ENCODE data around the gene BEX1.
"Not testable (repeated sequence)": the region's sequence is repeated elsewhere in the genome, so short reads cannot be mapped to it uniquely, and the experiment has no call there.

Gene BEX1

GRCh38 chrX:103063918-103064434, at the start of gene BEX1:
Gene BEX1, minus strand, starts transcription at chrX:103064171. Its CDS starts 897 bp downstream, at chrX:103063274.
- Mint-ChIP-seq H3K36me3 (no peaks in the 10 kb centered on the region), H3K27me3 (peaks cover 18 to 28% of the 10 kb centered on the region in 2 donors), H3K9me3 (no peaks in the 10 kb centered on the region), H3K27ac (no peak within 1 kb of the TSS), H3K4me3 (peak within 1 kb of the TSS; percentile 10 to 62), H3K4me1 (peaks cover 2 to 14% of the 10 kb centered on the region in 2 donors)
- ATAC-seq (replicated peaks) (peak; percentile 43 to 46), DNase-seq (no peak)

GRCh38 chrX:103109497-103109896, 45.5 kb upstream of the BEX1 start:
- not testable (repeated sequence) for H3K36me3 Mint-ChIP-seq; H3K27me3 Mint-ChIP-seq; DNase-seq; H3K4me1 Mint-ChIP-seq; H3K9me3 Mint-ChIP-seq; ATAC-seq (replicated peaks); H3K27ac Mint-ChIP-seq; H3K4me3 Mint-ChIP-seq

- Mint-ChIP-seq H3K4me1 (no peaks in the 10 kb centered on the region), H3K27me3 (no peaks in the 10 kb centered on the region), H3K4me3 (no peak overlapping the region), H3K27ac (no peak overlapping the region), H3K9me3 (peaks cover 5 to 6% of the 10 kb centered on the region in 2 donors), H3K36me3 (no peaks in the 10 kb centered on the region)
- no peak for ATAC-seq (replicated peaks)
- no peak for DNase-seq
Observed at GRCh38 chrX:103107836-103108235, 43.9 kb upstream of the BEX1 start.

GRCh38 chrX:103107227-103107737, 43.3 kb upstream of the BEX1 start:
- not testable (repeated sequence) for H3K4me3 Mint-ChIP-seq; DNase-seq; H3K27ac Mint-ChIP-seq; H3K4me1 Mint-ChIP-seq; H3K27me3 Mint-ChIP-seq; ATAC-seq (replicated peaks); H3K36me3 Mint-ChIP-seq; H3K9me3 Mint-ChIP-seq

GRCh38 chrX:103104370-103104769, 40.4 kb upstream of the BEX1 start:
- H3K4me3 Mint-ChIP-seq; H3K36me3 Mint-ChIP-seq; ATAC-seq (replicated peaks); H3K9me3 Mint-ChIP-seq; H3K27ac Mint-ChIP-seq; H3K27me3 Mint-ChIP-seq; H3K4me1 Mint-ChIP-seq; DNase-seq: not testable (repeated sequence)

- H3K4me1 Mint-ChIP-seq; H3K27me3 Mint-ChIP-seq; ATAC-seq (replicated peaks); H3K9me3 Mint-ChIP-seq; H3K4me3 Mint-ChIP-seq; H3K36me3 Mint-ChIP-seq; H3K27ac Mint-ChIP-seq; DNase-seq: not testable (repeated sequence)
Observed at GRCh38 chrX:103103866-103104265, 39.9 kb upstream of the BEX1 start.

GRCh38 chrX:103101299-103102042, 37.5 kb upstream of the BEX1 start:
- DNase-seq (no peak), ATAC-seq (replicated peaks) (no peak)
- H3K27ac Mint-ChIP-seq, result no peak overlapping the region
- no peaks in the 10 kb centered on the region for H3K27me3 Mint-ChIP-seq
- no peak overlapping the region for H3K4me3 Mint-ChIP-seq
- no peaks in the 10 kb centered on the region for H3K36me3 Mint-ChIP-seq
- no peaks in the 10 kb centered on the region for H3K9me3 Mint-ChIP-seq
- H3K4me1 Mint-ChIP-seq, result peaks cover 0 to 2% of the 10 kb centered on the region in 2 donors

GRCh38 chrX:103100484-103100883, 36.5 kb upstream of the BEX1 start:
- Mint-ChIP-seq H3K4me1 (peaks cover 0 to 2% of the 10 kb centered on the region in 2 donors), H3K27me3 (no peaks in the 10 kb centered on the region), H3K36me3 (no peaks in the 10 kb centered on the region), H3K4me3 (no peak overlapping the region), H3K27ac (no peak overlapping the region), H3K9me3 (no peaks in the 10 kb centered on the region)
- DNase-seq, result no peak
- ATAC-seq (replicated peaks), result no peak

GRCh38 chrX:103099691-103100090, 35.7 kb upstream of the BEX1 start:
- H3K4me1 Mint-ChIP-seq, result peaks cover 0 to 2% of the 10 kb centered on the region in 2 donors
- H3K9me3 Mint-ChIP-seq, result no peaks in the 10 kb centered on the region
- no peaks in the 10 kb centered on the region for H3K27me3 Mint-ChIP-seq
- no peak overlapping the region for H3K27ac Mint-ChIP-seq
- H3K4me3 Mint-ChIP-seq, result no peak overlapping the region
- no peak for ATAC-seq (replicated peaks)
- no peak for DNase-seq
- no peaks in the 10 kb centered on the region for H3K36me3 Mint-ChIP-seq

- ATAC-seq (replicated peaks) (no peak), DNase-seq (no peak)
- no peaks in the 10 kb centered on the region for H3K36me3 Mint-ChIP-seq
- peaks cover 0 to 2% of the 10 kb centered on the region in 2 donors for H3K4me1 Mint-ChIP-seq
- no peaks in the 10 kb centered on the region for H3K27me3 Mint-ChIP-seq
- no peaks in the 10 kb centered on the region for H3K9me3 Mint-ChIP-seq
- H3K27ac Mint-ChIP-seq, result no peak overlapping the region
- no peak overlapping the region for H3K4me3 Mint-ChIP-seq
Observed at GRCh38 chrX:103098488-103098887, 34.5 kb upstream of the BEX1 start.

- no peak within 1 kb of the TSS for H3K4me3 Mint-ChIP-seq
- no peak for ATAC-seq (replicated peaks)
- H3K9me3 Mint-ChIP-seq, result no peaks in the 10 kb centered on the region
- no peaks in the 10 kb centered on the region for H3K27me3 Mint-ChIP-seq
- DNase-seq, result no peak
- no peaks in the 10 kb centered on the region for H3K4me1 Mint-ChIP-seq
- no peaks in the 10 kb centered on the region for H3K36me3 Mint-ChIP-seq
- H3K27ac Mint-ChIP-seq, result no peak within 1 kb of the TSS
Observed at GRCh38 chrX:103092942-103093341, 29.0 kb upstream of the BEX1 start, which contains the start of gene NXF3. Gene NXF3, minus strand, starts transcription at chrX:103093143. Its CDS starts 120 bp downstream, at chrX:103093023.

GRCh38 chrX:103081051-103081450, 17.1 kb upstream of the BEX1 start:
- Mint-ChIP-seq H3K27me3 (peaks cover 0 to 13% of the 10 kb centered on the region in 2 donors), H3K9me3 (no peaks in the 10 kb centered on the region), H3K27ac (no peak overlapping the region), H3K4me1 (no peaks in the 10 kb centered on the region), H3K4me3 (no peak overlapping the region), H3K36me3 (no peaks in the 10 kb centered on the region)
- DNase-seq, result no peak
- no peak for ATAC-seq (replicated peaks)

GRCh38 chrX:103073467-103073866, 9.5 kb upstream of the BEX1 start:
- Mint-ChIP-seq H3K27me3 (peaks cover 0 to 10% of the 10 kb centered on the region in 2 donors), H3K4me3 (no peak overlapping the region), H3K9me3 (no peaks in the 10 kb centered on the region), H3K36me3 (no peaks in the 10 kb centered on the region), H3K4me1 (no peaks in the 10 kb centered on the region), H3K27ac (no peak overlapping the region)
- ATAC-seq (replicated peaks) (no peak), DNase-seq (no peak)

- Mint-ChIP-seq H3K36me3 (no peaks in the 10 kb centered on the region), H3K4me1 (peaks cover 2 to 14% of the 10 kb centered on the region in 2 donors), H3K4me3 (no peak overlapping the region), H3K27me3 (peaks cover 18 to 28% of the 10 kb centered on the region in 2 donors), H3K27ac (no peak overlapping the region), H3K9me3 (no peaks in the 10 kb centered on the region)
- no peak for DNase-seq
- ATAC-seq (replicated peaks), result no peak
Observed at GRCh38 chrX:103066606-103067005, 2.6 kb upstream of the BEX1 start.

GRCh38 chrX:103063191-103063845, 653 bp downstream of the BEX1 start:
- peaks cover 2 to 14% of the 10 kb centered on the region in 2 donors for H3K4me1 Mint-ChIP-seq
- peak overlapping the region in 1 of 2 donors; percentile 62 for H3K4me3 Mint-ChIP-seq
- DNase-seq (no peak), ATAC-seq (replicated peaks) (no peak)
- H3K9me3 Mint-ChIP-seq, result no peaks in the 10 kb centered on the region
- H3K27me3 Mint-ChIP-seq, result peaks cover 18 to 28% of the 10 kb centered on the region in 2 donors
- no peaks in the 10 kb centered on the region for H3K36me3 Mint-ChIP-seq
- H3K27ac Mint-ChIP-seq, result no peak overlapping the region

All from stimulated activated naive B cell treated with anti-CD40 and anti-IgM and Interleukin-4, amounts not matched to agents 10 μg/mL and 1 μg/mL and 100 μg/mL, for 72 hours (primary cell).